Common myeloid progenitor, CD34-positive (primary cell): ENCODE results near the gene COX5A.

Experiments
- CTCF ChIA-PET: fragments of 350-600 bp; sonication (Branson Sonifier 250); formaldehyde crosslinking; loops from one replicate; lab custom pipeline; 2021; ENCODE audit warnings: antibody characterized with exemption; lab: Charles Lee
- POLR2A ChIA-PET: fragments of 350-600 bp; sonication (Branson Sonifier 250); formaldehyde crosslinking; loops from one replicate; lab custom pipeline; 2021; ENCODE audit warnings: antibody characterized with exemption; lab: Charles Lee
- DNase-seq, 3 donors: peaks; one replicate each; pipeline versions ENCODE4 v3.0.0 to v3.0.0-alpha.2; 2013
- H3K27ac ChIP-seq, 2 experiments: 1 replicate in 1 of 2; 2 replicates in 1 of 2; pipeline ENCODE4 v1.7.0; 2013; ENCODE audit warnings: inconsistent platforms in 2 of 2, low read length in 2 of 2, mild to moderate bottlenecking in 2 of 2, low read depth in 1 of 2, moderate library complexity in 1 of 2; ENCODE audit not compliant: severe bottlenecking in 2 of 2, insufficient read depth in 1 of 2, poor library complexity in 1 of 2
- H3K27me3 ChIP-seq, 5 experiments: replicated peaks in 2 of 5; 1 replicate in 3 of 5; 2 replicates in 2 of 5; pipeline versions ENCODE4 v1.6.1 to v1.7.0; 2013; ENCODE audit warnings: low read length in 4 of 5, mild to moderate bottlenecking in 2 of 5, moderate library complexity in 2 of 5, inconsistent platforms in 1 of 5; ENCODE audit not compliant: insufficient read depth in 5 of 5, control insufficient read depth in 4 of 5
- H3K36me3 ChIP-seq, 4 experiments: 1 replicate in 2 of 4; 2 replicates in 2 of 4; pipeline versions ENCODE4 v1.6.1 to v1.7.0; 2013; ENCODE audit warnings: low read length in 3 of 4, control low read depth in 1 of 4, mild to moderate bottlenecking in 1 of 4; ENCODE audit not compliant: control insufficient read depth in 4 of 4, insufficient read depth in 4 of 4
- H3K4me1 ChIP-seq, 4 experiments: 1 replicate in 3 of 4; 2 replicates in 1 of 4; pipeline versions ENCODE4 v1.6.1 to v1.7.1; 2013; ENCODE audit warnings: low read length in 3 of 4, mild to moderate bottlenecking in 3 of 4, control low read depth in 1 of 4, inconsistent platforms in 1 of 4, moderate library complexity in 1 of 4; ENCODE audit not compliant: control insufficient read depth in 4 of 4, insufficient read depth in 4 of 4; ENCODE audit errors: control extremely low read depth in 1 of 4
- H3K4me3 ChIP-seq, 7 experiments: 1 replicate in 4 of 7; 2 replicates in 3 of 7; pipeline versions ENCODE4 v1.5.1 to v1.7.0; 2013; ENCODE audit warnings: mild to moderate bottlenecking in 7 of 7, low read length in 6 of 7, moderate library complexity in 6 of 7, inconsistent platforms in 2 of 7, low read depth in 2 of 7, control low read depth in 1 of 7; ENCODE audit not compliant: insufficient read depth in 4 of 7, control insufficient read depth in 1 of 7; ENCODE audit errors: extremely low read depth in 1 of 7
- H3K9me3 ChIP-seq, 5 experiments: 1 replicate in 4 of 5; 2 replicates in 1 of 5; pipeline versions ENCODE4 v1.6.1 to v1.7.1; 2013; ENCODE audit warnings: low read length in 4 of 5, mild to moderate bottlenecking in 2 of 5, inconsistent platforms in 1 of 5, low read depth in 1 of 5, moderate library complexity in 1 of 5; ENCODE audit not compliant: control insufficient read depth in 4 of 5, insufficient read depth in 2 of 5; ENCODE audit errors: control extremely low read depth in 1 of 5
- WGBS: methylation state at CpG from one replicate; pipeline ENCODE4 v1.1.5; 2013; ENCODE audit not compliant: insufficient coverage; 5-methylcytosine and 5-hydroxymethylcytosine counted together

The COX5A gene

DNA sequence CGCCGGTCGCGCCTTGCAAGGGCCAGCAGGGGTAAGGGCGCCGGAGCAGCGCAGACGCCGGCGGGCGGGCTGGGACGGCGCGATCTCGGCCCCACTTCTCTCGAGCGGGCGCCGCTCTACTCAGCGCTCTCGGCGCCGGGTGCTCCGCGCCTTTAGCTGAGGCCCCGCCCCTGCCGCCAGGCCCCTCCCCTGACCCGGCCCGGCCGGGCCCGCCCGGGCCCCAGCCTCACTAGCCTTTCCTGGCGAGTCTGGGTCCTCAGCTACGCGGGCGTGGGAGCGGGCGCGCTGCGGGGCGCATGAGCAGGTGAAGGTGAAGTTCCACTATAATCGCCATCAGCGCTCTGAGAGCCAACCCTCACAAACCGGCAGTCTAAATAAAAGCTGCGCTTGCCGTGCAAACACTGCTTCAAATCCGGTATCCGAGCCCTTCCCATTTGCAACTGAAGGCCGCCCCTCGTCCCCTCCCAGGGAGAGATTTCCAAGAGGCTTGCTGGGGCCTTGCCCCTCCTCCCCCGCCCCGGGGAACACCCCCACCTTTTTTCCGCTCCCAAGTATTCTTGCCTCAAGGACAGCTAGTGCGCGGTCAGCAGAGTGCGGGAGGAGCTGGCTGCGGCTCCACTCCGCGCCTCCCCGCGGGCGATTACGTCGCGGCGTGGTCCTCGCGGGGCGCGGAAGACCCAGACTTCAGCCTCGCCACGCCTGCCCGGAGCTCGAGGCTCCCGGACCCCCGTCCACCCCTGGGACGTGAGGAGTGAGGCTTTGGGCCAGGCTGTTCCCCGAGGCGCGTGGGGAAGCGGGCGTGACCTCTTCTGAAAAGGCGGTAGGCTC is 19.0 kb upstream of the COX5A start, which contains the start of gene RPP25:
TSS of gene RPP25 (minus strand) at position 125 of the 828 bp plus-strand sequence. CDS start 189 bp downstream, outside the sequence.
- peaks cover 2 to 42% (median 20%) of the 10 kb centered on the region in 5 experiments for H3K27me3 ChIP-seq
- WGBS = under 1% methylated on average over 71 of the region's 83 CpGs

DNA sequence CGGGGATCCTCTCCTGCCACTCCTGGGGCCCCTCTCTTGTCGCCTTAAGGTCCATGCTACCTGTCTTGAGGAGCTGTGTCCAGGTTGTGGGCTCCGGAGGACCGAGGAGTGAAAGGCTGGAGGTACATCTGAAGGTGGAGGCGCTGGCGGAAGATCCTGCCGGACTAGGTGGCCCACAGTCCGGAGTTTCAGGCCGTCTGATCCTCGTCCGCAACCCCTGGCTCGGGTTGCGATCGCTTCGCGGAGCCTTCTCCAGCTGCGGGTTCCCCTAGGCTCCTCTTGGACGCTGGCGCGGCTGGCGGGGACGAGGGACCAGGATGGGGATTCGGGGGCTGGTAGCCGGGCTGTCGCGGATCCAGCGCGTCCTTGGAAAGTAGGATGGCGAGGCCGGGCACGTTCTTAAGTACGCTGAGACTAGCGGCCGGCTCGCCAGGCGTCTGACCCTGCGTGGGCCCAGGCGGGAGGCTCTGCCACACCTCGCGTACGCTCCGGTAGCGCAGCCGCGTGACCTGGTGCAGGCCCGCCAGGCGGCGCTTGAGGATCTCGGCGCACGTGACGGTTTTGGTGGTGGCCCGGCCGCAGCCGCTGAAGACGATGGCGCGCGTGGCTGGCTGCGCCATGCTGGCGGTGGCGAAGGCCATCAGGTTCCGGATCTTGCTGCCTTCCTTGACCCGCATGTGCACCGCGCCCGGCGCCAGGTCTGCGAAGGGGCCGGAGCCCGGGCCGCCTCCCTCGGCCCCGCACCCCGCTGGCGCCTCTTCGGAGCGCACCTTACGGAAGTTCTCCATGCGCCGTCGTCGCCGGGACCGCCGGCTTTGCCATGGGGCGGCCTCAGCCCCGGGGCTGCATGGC is 18.1 kb upstream of the COX5A start:
- Histone ChIP-seq H3K36me3 (no peaks in the 10 kb centered on the region), H3K27me3 (peaks cover 2 to 42% (median 17%) of the 10 kb centered on the region in 5 experiments), H3K4me1 (peaks cover 0 to 59% (median 53%) of the 10 kb centered on the region in 4 experiments), H3K9me3 (no peaks in the 10 kb centered on the region), H3K27ac (no peak overlapping the region), H3K4me3 (peak overlapping the region; percentile 30 to 72 (median 62))
- DNase-seq = peak; percentile 74 to 89 (median 83)
- 20% methylated on average over 87 of the region's 88 CpGs for WGBS
- ChIA-PET POLR2A (interaction anchor here (0.6 kb wide), 1 partner anchor 33 kb away, joined by 3 read pairs; no protein-coding TSS in a partner anchor), CTCF (interaction anchor here (0.8 to 2.2 kb wide), 10 partner anchors 13 to 321 kb away, joined by 3 to 6 read pairs (median 4); no protein-coding TSS in a partner anchor)

More for the DNA sequence above, 19.0 kb upstream of the COX5A start, which contains the start of gene RPP25:
- H3K4me3 ChIP-seq = peak within 1 kb of the TSS; percentile 30 to 72 (median 62)
- no peak within 1 kb of the TSS for H3K27ac ChIP-seq
- peak in 2 of 3 donors; percentile 64 to 70 for DNase-seq
- H3K36me3 ChIP-seq = no peaks in the 10 kb centered on the region
- H3K4me1 ChIP-seq = peaks cover 0 to 65% (median 54%) of the 10 kb centered on the region in 4 experiments
- ChIA-PET CTCF (interaction anchor here (1.0 to 2.2 kb wide), 8 partner anchors 15 to 322 kb away, joined by 3 to 6 read pairs (median 3); partner anchors contain the start of gene SCAMP5), POLR2A (interaction anchor here (0.6 kb wide), 1 partner anchor 16 kb away, joined by 3 read pairs; no protein-coding TSS in a partner anchor)
- no peaks in the 10 kb centered on the region for H3K9me3 ChIP-seq

DNA sequence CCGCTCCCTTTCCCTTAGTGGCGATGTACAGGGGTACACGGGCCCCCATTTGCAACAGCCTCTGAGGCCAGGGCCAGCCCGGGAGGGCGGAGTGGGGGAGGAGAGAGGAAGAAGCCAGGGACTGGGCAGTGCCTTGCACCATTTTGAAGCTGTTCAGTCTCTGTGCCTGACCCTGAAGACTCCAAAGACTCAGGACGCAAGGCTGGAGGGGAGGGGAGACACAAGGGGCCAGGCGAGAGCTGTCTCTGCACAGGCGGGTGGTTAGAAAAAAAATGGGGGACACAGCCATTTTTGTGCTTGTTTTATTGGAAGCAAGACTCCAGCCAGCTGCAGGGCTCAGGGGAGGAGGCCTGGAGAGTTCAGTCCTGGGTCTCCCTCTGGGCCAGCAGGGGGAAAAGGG is 17.1 kb upstream of the COX5A start:
- H3K9me3 ChIP-seq = no peaks in the 10 kb centered on the region
- CTCF ChIA-PET = interaction anchor here (1.0 to 2.0 kb wide), 7 partner anchors 9 to 254 kb away, joined by 3 to 6 read pairs (median 4); no protein-coding TSS in a partner anchor
- H3K27ac ChIP-seq = no peak overlapping the region
- no peak for DNase-seq
- POLR2A ChIA-PET = interaction anchor here (0.6 to 1.1 kb wide), 2 partner anchors 22 to 34 kb away, joined by 3 to 5 read pairs; no protein-coding TSS in a partner anchor
- H3K36me3 ChIP-seq = no peaks in the 10 kb centered on the region
- H3K4me3 ChIP-seq = peak overlapping the region in 1 of 7 experiments; percentile 17
- H3K4me1 ChIP-seq = peaks cover 0 to 62% (median 53%) of the 10 kb centered on the region in 4 experiments
- peaks cover 1 to 37% (median 15%) of the 10 kb centered on the region in 5 experiments for H3K27me3 ChIP-seq
- WGBS = 76% methylated on average over 5 of the region's 8 CpGs

DNA sequence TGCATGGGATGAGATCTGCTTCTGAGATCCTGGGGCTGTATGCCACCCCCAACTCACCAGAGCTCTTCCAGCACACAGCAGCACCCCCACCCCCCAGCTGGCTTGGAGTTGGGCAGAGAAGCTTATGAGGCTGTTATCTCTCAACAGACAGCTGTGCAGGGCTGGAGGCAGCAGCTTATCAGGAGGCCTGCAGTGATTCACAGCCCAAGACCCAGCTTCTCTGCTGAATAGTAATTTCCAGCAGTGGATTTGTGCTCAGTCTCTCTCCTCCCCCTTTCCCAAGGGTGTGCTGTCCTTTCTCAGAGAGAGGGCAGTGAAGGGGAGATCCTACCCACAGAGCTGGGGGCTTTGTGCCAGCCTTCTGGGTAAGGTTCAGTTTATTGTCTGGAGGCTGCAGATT is 16.6 kb upstream of the COX5A start:
- Histone ChIP-seq H3K27me3 (peaks cover 0 to 32% (median 10%) of the 10 kb centered on the region in 5 experiments), H3K27ac (no peak overlapping the region), H3K4me1 (peaks cover 0 to 60% (median 51%) of the 10 kb centered on the region in 4 experiments), H3K36me3 (no peaks in the 10 kb centered on the region), H3K9me3 (no peaks in the 10 kb centered on the region), H3K4me3 (no peak overlapping the region)
- ChIA-PET CTCF (interaction anchor here (0.9 to 5.4 kb wide), 12 partner anchors 8 to 255 kb away, joined by 3 to 41 read pairs (median 4); no protein-coding TSS in a partner anchor), POLR2A (interaction anchor here (1.1 kb wide), 1 partner anchor 21 kb away, joined by 5 read pairs; no protein-coding TSS in a partner anchor)
- peak; percentile 75 to 92 (median 81) for DNase-seq

DNA sequence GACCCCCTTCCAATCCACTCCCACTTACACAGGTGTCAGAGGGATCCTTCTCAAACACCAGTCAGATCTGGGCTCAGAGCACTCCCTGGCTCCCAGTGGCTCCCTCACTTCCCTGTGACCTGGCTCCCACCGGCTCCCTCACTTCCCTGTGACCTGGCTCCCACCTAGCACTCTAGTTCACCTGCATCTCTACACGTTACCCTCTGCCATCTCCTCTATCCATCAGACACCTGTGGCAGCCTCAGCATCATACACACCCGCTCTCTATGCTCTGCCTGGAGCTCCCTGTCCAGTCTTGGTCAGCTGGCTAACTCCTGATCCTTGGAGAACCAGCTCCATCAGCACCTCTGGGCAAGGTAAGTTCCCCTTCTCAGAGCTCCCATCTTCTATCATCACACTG is 13.1 kb upstream of the COX5A start:
- H3K27me3 ChIP-seq = peaks cover 0 to 4% (median 0%) of the 10 kb centered on the region in 5 experiments
- H3K9me3 ChIP-seq = no peaks in the 10 kb centered on the region
- 97% methylated on average over 3 of the region's 3 CpGs for WGBS
- CTCF ChIA-PET = interaction anchor here (0.6 to 5.4 kb wide), 29 partner anchors 10 to 411 kb away, joined by 3 to 41 read pairs (median 4); partner anchors contain the start of genes COX5A and SCAMP5
- POLR2A ChIA-PET = no interaction called here
- H3K4me3 ChIP-seq = no peak overlapping the region
- no peaks in the 10 kb centered on the region for H3K36me3 ChIP-seq
- peaks cover 0 to 26% (median 18%) of the 10 kb centered on the region in 4 experiments for H3K4me1 ChIP-seq
- no peak overlapping the region for H3K27ac ChIP-seq
- no peak for DNase-seq

DNA sequence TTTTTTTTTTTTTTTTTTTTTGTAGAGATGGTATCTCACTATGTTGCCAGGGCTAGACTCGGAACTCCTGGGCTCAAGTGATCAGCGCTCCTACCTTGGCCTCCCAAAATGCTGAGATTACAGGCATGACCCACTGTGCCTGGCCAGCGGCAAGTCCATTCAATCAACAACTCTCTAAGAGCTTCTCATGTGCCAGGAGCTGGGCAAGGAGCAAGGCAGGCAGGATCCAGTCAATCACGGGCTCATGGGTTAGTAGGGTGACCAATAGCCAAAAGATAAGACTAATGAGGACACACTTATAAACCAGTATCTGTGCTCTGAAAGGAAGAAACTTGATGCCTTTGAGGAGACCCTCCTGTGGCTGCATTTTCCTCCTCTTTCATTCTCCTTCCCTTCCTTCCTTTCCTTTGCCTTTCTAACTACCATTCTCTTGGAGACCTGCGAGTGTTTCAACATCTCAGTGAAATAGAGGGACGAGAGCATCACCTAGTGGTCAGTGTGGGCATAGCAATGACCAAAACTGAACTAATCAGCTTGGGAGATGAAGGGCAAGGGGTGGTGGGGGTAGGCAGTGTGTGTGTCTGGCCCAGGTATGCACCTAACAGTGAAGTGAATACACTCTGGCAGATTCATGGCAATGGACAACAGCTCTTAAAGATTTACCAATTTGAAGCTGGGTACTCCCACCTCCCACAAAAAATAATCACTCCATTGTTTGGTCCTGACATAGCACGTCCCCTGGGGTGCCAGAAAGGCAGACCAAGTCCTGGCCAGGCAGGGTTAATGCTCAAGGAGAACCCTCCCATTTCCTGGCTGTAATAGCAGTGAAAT is 12.4 kb upstream of the COX5A start:
- WGBS = 67% methylated on average over 6 of the region's 7 CpGs
- H3K36me3 ChIP-seq = no peaks in the 10 kb centered on the region
- DNase-seq = peak; percentile 76 to 89 (median 78)
- no peak overlapping the region for H3K27ac ChIP-seq
- POLR2A ChIA-PET = no interaction called here
- no peak overlapping the region for H3K4me3 ChIP-seq
- CTCF ChIA-PET = interaction anchor here (0.5 to 5.4 kb wide), 31 partner anchors 10 to 317 kb away, joined by 3 to 41 read pairs (median 4); partner anchors contain the start of gene COX5A
- no peaks in the 10 kb centered on the region for H3K27me3 ChIP-seq
- H3K4me1 ChIP-seq = peaks cover 0 to 19% (median 11%) of the 10 kb centered on the region in 4 experiments
- H3K9me3 ChIP-seq = no peaks in the 10 kb centered on the region
